ENCODE data around the gene NRARP. TPM values are rescaled to one million over a fixed set of nuclear protein-coding genes. Genes with fewer than 3 reads are reported as not detected.

Gene NRARP
- total RNA-seq, 1 donor from 2014 or later = 3.6 TPM

DNA sequence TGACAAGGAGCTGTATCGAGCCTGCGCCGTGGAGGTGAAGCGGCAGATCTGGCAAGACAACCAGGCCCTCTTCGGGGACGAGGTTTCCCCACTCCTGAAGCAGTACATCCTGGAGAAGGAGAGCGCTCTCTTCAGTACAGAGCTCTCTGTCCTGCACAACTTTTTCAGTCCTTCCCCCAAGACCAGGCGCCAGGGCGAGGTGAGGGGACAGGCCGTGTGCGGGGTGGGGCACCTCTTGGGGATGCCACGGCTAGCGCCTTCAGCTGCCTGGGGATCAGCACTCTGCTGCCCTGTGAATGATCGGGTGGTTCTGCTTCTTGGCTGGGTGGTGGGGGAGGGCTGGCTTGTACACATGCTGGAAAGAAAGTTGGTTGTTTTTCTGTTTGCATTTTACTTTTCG lies 45.2 kb downstream of the NRARP start:
- no peak for DNase-seq

DNA sequence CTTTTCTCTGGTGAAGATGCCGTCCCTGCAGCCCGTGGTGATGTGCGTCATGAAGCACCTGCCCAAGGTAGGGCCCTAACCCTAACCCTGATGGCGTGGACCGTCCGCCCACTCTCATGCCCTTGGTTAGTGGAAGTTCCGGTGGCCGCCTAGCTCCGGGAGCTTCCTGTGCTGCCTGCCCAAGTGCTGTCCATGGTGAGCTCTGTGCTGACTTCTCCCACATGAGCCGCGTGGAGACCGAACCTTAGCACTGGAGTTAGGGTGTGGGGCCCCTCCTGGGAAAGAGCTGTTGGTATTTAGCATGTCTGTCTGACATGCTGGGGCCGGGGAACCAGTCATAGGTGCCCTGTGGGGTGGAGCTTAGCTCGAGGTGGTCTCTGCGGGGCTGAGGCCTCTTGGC lies 45.7 kb downstream of the NRARP start:
- no peak for DNase-seq

DNA sequence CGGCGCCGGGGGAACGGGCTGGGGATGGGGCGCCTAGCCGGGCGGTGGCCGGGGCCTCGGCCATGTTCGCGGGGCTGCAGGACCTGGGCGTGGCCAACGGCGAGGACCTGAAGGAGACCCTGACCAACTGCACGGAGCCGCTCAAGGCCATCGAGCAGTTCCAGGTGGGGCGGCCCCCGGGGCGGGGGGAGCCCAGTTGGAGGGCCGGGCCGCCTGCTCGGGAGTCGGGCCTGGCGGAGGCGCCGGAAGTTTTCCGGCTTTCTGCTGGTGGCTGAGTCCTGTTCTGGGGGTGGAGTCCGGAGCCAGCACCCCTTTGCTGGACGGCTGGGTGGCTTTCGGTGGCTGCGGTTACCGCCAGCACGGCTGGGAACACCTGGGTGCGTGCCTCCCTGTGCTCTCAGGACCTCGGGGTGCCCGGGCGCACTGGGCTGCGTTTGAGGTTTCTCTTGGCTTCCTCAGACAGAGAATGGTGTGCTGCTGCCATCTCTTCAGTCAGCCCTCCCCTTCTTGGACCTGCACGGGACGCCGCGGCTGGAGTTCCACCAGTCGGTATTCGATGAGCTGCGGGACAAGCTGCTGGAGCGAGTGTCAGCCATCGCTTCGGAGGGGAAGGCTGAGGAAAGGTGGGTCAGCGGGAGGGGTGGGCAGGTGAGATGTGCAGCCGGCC lies 46.5 kb downstream of the NRARP start:
- no peak for DNase-seq

DNA sequence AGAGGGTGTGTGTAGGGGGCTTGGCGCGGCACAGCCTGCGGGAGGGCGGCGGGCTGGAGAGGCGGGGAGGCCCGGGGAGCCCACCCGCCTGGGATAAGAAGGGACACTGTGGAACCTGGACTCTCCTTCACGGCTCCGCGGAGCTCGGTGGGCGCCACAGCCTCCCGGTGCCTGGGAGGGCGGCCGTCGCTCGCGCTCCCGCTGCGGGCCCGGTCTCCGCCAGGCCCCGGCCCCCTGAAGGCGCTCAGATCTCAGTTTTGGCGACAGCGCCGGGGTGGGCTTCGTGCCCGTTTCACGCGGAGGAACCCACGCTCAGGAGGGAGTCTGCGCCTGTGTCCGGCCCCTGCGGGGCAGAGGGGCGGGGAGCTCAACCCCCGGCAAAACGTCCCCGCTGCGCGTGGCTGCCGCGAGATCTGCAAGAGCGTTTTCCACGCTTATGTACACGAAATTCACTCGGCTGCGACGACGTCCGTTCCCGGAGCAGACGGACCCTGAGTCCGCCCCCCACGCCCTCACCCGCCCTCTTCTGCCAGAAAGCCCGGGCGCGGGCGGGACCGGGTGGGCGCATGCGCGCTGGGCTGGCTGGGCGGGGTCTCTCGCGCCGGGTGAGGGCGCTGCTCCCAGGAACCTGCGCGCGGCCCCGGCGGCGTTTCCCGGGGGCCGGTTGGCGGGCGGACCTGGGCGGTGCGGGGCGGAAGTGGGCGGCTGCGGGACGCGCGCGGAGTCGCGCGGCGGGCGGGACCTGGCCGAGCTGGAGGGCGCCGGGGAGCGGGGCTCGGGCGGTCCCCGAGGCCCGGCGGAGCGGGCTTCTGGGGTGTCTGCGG lies 47.2 kb downstream of the NRARP start, which contains the start of gene NELFB:
TSS of gene NELFB (plus strand) at position 704 of the 824 bp plus-strand sequence.
- peak; percentile 90 for DNase-seq

DNA sequence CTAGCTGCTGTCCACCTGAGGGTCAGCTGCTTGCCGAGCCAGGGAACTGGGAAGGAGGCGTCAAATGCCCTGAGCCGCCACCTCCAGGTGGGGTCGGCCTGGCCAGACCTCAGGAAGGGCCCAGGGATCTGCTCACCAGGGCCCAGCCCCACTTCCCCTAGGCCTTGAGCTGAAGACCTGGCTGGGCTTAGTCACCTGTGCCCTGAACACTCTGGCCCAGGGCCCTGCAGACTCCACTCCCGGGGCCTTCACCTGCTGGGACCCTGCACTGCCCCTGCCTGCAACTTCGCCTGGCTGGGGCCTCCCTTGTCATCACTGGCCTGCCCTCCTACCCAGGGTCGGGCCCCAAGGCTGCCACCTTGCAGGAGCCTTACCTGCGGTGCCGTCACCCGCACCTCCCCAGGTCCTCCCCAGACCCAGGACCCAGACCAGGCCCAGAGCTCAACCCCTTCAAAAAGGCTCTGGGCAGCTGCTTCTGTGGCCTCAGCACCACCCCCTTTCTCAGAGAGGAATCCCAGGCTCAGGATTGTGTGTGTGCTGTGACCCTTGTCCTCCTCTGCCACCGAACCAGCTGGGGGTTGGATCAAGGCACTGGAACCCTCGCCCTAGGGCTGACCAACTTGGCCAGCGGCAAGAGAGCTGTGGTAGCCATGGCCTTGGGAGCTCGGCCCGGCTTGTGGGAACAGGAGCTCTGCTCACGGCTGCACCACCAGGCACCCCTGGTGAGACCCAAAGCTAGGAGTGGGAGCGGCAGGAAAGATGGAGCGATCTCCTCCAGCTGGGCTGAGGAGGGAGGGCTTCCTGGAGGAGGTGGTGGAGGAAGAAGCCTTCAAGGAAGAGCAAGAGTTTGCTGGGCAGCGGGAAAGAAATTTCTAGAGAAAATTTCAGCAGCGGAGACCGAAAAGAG lies 48.1 kb downstream of the NRARP start:
- DNase-seq = no peak

DNA sequence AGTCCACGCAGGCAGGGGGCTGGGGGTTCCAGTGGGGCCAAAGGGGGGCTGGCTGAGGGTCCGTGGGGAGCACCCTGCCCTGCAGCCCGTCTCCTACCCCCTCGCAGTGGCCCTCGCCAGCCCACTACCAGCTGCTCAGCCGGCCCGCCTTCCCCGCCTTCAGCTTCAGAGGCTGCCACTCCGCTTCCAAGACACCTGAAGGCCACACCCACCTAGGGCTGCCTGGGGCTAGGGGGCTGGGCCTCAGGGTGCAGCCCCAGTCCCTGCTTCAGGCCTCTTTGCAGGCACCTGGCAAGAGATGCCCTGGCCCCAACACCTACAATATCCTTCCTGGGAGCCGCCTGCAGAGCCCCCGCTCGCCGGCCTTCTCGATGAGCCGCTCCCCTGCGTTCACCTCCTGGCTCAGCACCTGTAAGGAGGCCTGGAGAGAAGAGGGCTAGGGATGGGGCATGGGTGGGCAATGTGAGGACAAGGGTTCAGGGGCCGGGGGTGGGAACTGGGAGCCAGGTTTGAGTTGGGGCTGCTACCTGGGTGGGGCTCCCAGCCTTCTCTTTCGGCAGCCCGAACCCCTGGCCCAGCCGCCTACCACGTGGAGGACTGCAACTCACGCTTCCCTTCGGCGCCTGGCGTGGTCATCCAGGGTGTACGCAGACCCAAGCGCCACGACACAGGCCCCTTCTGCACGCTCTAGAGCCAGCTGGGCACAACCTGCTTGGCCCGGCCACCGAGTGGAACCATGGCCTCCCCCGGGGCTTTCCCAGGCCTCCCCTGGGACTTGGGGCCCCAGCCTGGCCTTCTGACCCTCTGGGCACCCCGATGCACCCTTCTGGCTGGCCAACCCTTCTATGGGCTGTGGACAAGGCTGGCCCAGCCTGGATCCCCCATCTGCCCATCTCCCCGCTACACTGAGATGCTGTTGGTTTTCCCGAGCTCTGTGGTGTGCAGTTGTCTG lies 49.2 kb downstream of the NRARP start:
- no peak for DNase-seq

DNA sequence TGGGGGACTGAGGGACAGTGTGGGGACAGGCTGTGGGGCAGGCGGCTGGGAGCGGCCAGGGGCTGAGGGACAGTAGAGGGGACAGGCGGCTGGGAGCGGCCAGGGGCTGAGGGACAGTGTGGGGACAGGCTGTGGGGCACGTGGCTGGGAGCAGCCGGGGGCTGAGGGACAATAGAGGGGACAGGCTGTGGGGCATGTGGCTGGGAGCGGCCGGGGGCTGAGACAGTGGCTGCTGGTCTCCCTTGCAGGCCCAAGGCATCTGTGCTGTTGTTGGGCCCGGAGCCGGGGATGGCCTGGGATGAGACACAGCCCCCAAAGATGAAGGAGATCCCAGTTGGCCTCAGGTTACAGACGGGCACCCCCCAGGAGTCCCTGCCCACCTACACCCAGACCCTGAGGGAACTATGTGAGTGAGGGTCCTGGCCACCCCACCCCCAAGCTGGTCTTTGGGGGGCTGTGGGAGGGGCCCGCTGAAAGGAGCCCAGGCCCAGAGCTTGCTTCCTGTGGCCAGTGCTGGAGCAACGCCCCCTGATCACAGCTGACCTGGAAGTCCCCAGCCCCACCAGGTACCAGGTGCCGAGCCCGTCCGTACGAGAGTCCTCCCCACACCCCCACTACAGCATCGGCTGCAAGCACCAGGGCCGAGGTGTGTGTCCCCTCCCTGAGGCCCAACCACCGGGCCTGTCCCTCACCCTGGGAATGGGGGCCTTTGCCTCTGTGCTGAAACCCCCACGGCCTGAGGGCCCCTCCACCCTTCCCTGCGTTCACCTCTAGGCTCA lies 50.4 kb downstream of the NRARP start:
- no peak for DNase-seq

DNA sequence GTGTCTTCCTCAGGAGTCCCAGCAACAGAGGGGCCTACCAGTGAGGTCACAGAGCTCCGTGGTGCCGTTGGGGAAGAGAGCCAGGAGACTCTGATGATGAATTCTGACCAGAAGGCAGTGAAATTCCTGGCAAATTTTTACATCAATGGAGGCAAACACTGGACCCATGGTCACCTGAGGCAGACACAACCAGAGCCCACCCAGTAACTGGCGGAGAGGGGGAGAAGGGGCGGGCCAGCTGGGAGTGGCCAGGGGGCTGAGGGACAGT lies 50.9 kb downstream of the NRARP start, which contains the start of gene STPG3:
TSS of gene STPG3 (plus strand) at position 93 of the 268 bp plus-strand sequence. CDS start at position 94, 1 bp downstream.
- DNase-seq = no peak

DNA sequence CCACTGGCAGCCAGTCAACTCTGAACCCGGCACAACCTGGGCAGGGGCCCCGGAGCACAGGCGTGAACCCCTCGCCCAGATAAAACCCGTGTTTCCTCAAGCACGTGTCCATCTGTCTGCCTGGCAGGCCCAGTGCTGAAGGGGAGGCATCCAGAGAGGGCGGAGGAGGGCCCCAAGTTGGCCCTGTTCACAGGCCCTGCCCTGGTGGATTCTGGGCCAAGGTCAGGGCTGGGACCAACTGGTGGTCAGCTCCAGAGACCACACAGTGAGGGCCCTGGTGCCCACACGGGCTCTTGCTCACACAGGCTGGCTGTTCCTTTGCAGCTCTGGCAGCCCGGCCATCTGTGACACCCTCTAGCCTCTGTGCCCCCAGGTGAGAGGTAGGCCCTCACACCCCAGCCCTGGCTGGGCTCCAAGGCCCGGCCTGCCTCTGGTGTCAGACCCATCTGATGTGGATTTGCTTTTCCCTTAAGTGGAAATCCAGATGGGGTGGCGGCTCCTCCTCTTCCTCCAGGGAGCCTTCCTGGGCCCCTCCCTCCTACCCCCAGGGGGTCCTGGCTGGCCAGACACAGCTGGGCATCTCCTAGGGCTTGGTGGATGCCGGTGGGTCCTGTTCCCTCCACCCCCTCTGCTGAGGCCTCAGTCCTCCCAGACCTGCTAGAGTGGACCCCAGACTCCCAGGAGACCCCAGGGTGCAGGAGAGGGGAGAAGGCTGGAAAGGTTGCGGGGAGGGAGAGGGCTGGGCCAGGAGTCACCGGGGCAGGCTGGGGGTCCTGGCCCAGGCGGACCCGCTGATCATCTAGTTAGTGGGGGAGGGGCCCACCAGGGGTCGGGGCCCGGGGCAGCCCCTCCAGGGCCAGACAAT lies 51.5 kb downstream of the NRARP start:
- no peak for DNase-seq

Other genes with a start within 250 kb of the NRARP start
- gene ENTPD2, start 248.2 kb downstream of the NRARP start, total RNA-seq = 0.16 TPM
- gene SAPCD2, start 231.7 kb downstream of the NRARP start, total RNA-seq = 1.6 TPM
- gene UAP1L1, start 224.8 kb downstream of the NRARP start, total RNA-seq = 0.31 TPM
- 38.5 TPM for gene MAN1B1, start 215.3 kb downstream of the NRARP start, total RNA-seq
- 17.6 TPM for gene DPP7, start 187.5 kb downstream of the NRARP start, total RNA-seq
- gene GRIN1, start 163.1 kb downstream of the NRARP start, total RNA-seq = 31.2 TPM
- gene LRRC26, start 132.2 kb downstream of the NRARP start, total RNA-seq = 0.62 TPM
- gene TMEM210, start 130.2 kb downstream of the NRARP start, total RNA-seq = not detected
- 19.3 TPM for gene ANAPC2, start 113.7 kb downstream of the NRARP start, total RNA-seq
- 13.4 TPM for gene SSNA1, start 113.6 kb downstream of the NRARP start, total RNA-seq
- 4.7 TPM for gene TPRN, start 101.5 kb downstream of the NRARP start, total RNA-seq
- 42.9 TPM for gene TMEM203, start 96.6 kb downstream of the NRARP start, total RNA-seq
- gene NDOR1, start 96.6 kb downstream of the NRARP start, total RNA-seq = 2.8 TPM
- gene RNF208, start 80.0 kb downstream of the NRARP start, total RNA-seq = 1.4 TPM
- not detected for gene CYSRT1, start 77.1 kb downstream of the NRARP start, total RNA-seq
- not detected for gene RNF224, start 74.8 kb downstream of the NRARP start, total RNA-seq
- gene SLC34A3, start 71.4 kb downstream of the NRARP start, total RNA-seq = 0.16 TPM
- 68.9 TPM for gene TUBB4B, start 61.0 kb downstream of the NRARP start, total RNA-seq
- not detected for gene STPG3, start 51.0 kb downstream of the NRARP start, total RNA-seq
- 44.8 TPM for gene NELFB, start 46.9 kb downstream of the NRARP start, total RNA-seq
- gene TOR4A, start 24.5 kb downstream of the NRARP start, total RNA-seq = 0.31 TPM
- 14.2 TPM for gene EXD3, start 120.9 kb upstream of the NRARP start, total RNA-seq
- gene NOXA1, start 121.1 kb upstream of the NRARP start, total RNA-seq = 2.0 TPM
- gene ENTPD8, start 139.1 kb upstream of the NRARP start, total RNA-seq = 0.16 TPM
- 35.7 TPM for gene NSMF, start 157.1 kb upstream of the NRARP start, total RNA-seq
- gene PNPLA7, start 248.1 kb upstream of the NRARP start, total RNA-seq = 0.94 TPM
- 20.0 TPM for gene MRPL41, start 249.6 kb upstream of the NRARP start, total RNA-seq

All from occipital lobe (tissue), 2 donors.